A549 (cell line): ENCODE measurements around the gene FBXO11.

Source experiments
- BCL3 ChIP-seq: fragments of >200 bp; sonication (Bioruptor Twin); formaldehyde crosslinking; IDR thresholded peaks from 3 replicates; pipeline ENCODE4 v1.6.1; 2016
- CTCF ChIP-seq: fragments of >200 bp; sonication (Bioruptor Twin); formaldehyde crosslinking; IDR thresholded peaks from 3 replicates; pipeline ENCODE4 v1.5.1; 2016
- KDM1A ChIP-seq: fragments of 200-600 bp; sonication (generic); IDR thresholded peaks from 2 replicates; pipeline ENCODE4 v1.6.1; 2016; ENCODE audit warnings: low read depth, mild to moderate bottlenecking
- MAFK ChIP-seq: fragments of 450-650 bp; IDR thresholded peaks from 2 replicates; pipeline ENCODE4 v1.6.1; 2014; ENCODE audit not compliant: partially characterized antibody
- MYC ChIP-seq: IDR thresholded peaks from 2 replicates; pipeline ENCODE4 v1.6.1; 2012; ENCODE audit warnings: mild to moderate bottlenecking, inconsistent platforms, low read length, improper control_type of control experiment, borderline replicate concordance
- POLR2A ChIP-seq: IDR thresholded peaks from 2 replicates; pipeline ENCODE4 v1.6.1; 2012; ENCODE audit warnings: mild to moderate bottlenecking, low read length
- REST ChIP-seq: fragments of 200-600 bp; sonication (generic); IDR thresholded peaks from 2 replicates; pipeline ENCODE4 v1.6.1; 2016; ENCODE audit warnings: antibody characterized with exemption, mild to moderate bottlenecking, moderate library complexity
- RNF2 ChIP-seq: fragments of 200-600 bp; sonication (generic); IDR thresholded peaks from 2 replicates; pipeline ENCODE4 v1.6.1; 2016; ENCODE audit warnings: low read depth, mild to moderate bottlenecking, antibody characterized with exemption, moderate library complexity, borderline replicate concordance
- USF2 ChIP-seq: fragments of 450-650 bp; IDR thresholded peaks from 2 replicates; pipeline ENCODE4 v1.6.1; 2014; ENCODE audit warnings: antibody characterized with exemption

- TF ChIP-seq USF2 = no peak
- TF ChIP-seq MYC = no peak
- TF ChIP-seq CTCF = peak; percentile 98
- no peak for TF ChIP-seq POLR2A
- no peak for TF ChIP-seq MAFK
- no peak for TF ChIP-seq BCL3
- no peak for TF ChIP-seq KDM1A
- TF ChIP-seq REST = no peak
- TF ChIP-seq RNF2 = no peak
Observed at GRCh38 chr2:47767880-47768609, 138.3 kb downstream of the FBXO11 start.
